Kidney (tissue), 14 donors: Measurements from ENCODE around the gene TSHB. TPM values are rescaled to one million over a fixed set of nuclear protein-coding genes. Genes with fewer than 3 reads are reported as not detected.

Source experiments
- DNase-seq, 5 donors: peaks; one replicate each; pipeline ENCODE4 v3.0.0-alpha.2; 2013 to 2020
- FAIRE-seq: peaks from 2 replicates; lab custom pipeline; 2012; peaks lifted over from hg19 to GRCh38; lab: Jason Lieb, UNC
- H3K27ac ChIP-seq, 2 donors: one replicate each; pipeline ENCODE4 v1.7.0; 2013; ENCODE audit warnings: low read depth in 2 of 2, low read length in 2 of 2, inconsistent platforms in 1 of 2
- H3K27me3 ChIP-seq: one replicate; pipeline ENCODE4 v1.7.1; 2013; ENCODE audit warnings: low read length, inconsistent platforms; ENCODE audit not compliant: control insufficient read depth, insufficient read depth
- H3K36me3 ChIP-seq, 3 donors: one replicate each; pipeline versions ENCODE4 v1.7.0 to v1.7.1; 2013; ENCODE audit warnings: low read length in 3 of 3, control low read depth in 1 of 3, inconsistent platforms in 1 of 3; ENCODE audit not compliant: insufficient read depth in 3 of 3, control insufficient read depth in 2 of 3
- H3K4me1 ChIP-seq, 3 donors: one replicate each; pipeline versions ENCODE4 v1.7.0 to v1.7.1; 2013; ENCODE audit warnings: low read length in 3 of 3, inconsistent platforms in 1 of 3, low read depth in 1 of 3; ENCODE audit not compliant: control insufficient read depth in 2 of 3, insufficient read depth in 2 of 3
- H3K4me3 ChIP-seq, 3 donors: one replicate each; pipeline versions ENCODE4 v1.7.0 to v1.8.1; 2013; ENCODE audit warnings: low read length in 3 of 3, control low read depth in 1 of 3, inconsistent platforms in 1 of 3
- H3K9ac ChIP-seq, 3 donors: one replicate each; pipeline versions ENCODE4 v1.7.0 to v1.7.1; 2013; ENCODE audit warnings: low read length in 3 of 3, control low read depth in 1 of 3, inconsistent platforms in 1 of 3
- H3K9me3 ChIP-seq, 3 donors: one replicate each; pipeline versions ENCODE4 v1.7.0 to v1.7.1; 2013; ENCODE audit warnings: low read length in 3 of 3, control low read depth in 1 of 3, inconsistent platforms in 1 of 3; ENCODE audit not compliant: control insufficient read depth in 2 of 3, insufficient read depth in 1 of 3
- CTCF ChIP-seq: IDR thresholded peaks from 3 replicates; pipeline ENCODE4 v1.5.1; 2012; ENCODE audit warnings: mild to moderate bottlenecking, moderate library complexity, borderline replicate concordance; ENCODE audit not compliant: insufficient read depth; ENCODE audit errors: extremely low read depth
- intact Hi-C: fragments of 100-400 bp; cut with DNase I; formaldehyde crosslinking; loops from one replicate; pipeline ENCODE4 v1.11.1; 2022
- polyA plus RNA-seq: library from polyadenylated mRNA; stranded (reverse); fragments of 350-450 nt; fragmentation: Illumina TruSeq; extraction: RNeasy Lipid Tissue Mini Kit (QIAGEN cat#74804); gene quantifications from one replicate; pipeline ENCODE4 v1.2.3, GENCODE V29; 2014; ENCODE audit warnings: low read depth, low replicate concordance; ENCODE audit not compliant: insufficient read depth
- total RNA-seq: library from RNA; stranded (reverse); fragmentation: NEBNext Ultra II Directional; extraction: Animal tissue kit (Norgen Biotek cat#: 25700); gene quantifications from one replicate; pipeline ENCODE4 v1.2.1, GENCODE V29; 2021
- donor health status: control.
- donor health status: control.
- donor health status: control.
- donor health status: control.
- donor health status: control.
- donor health status: DM: yes; HTN: yes; CAD: no.
- donor health status: Normal renal cell carcinoma (clear cell type).

The TSHB gene
- total and polyA plus RNA-seq, 2 donors from 2014 or later, result not detected

DNA sequence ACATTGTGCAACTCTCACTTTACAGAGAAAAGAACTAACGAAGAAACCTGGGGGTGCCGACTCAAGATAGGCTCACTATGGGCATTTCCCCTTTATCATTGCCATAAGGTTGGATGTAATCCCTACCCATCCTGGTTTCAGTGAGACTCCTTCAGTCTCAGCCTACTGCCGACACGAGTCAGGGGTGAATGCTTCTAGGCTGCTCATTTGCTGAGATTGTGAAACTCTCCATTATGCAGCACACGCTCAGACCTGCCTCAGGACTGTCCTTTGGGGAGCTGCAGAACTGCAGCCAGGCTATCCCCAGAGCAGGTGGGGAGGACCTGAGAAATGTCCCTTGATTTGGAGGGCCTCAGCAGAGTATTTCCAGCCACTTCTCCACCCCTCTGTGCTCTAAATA, 22.2 kb downstream of the TSHB start:
- Histone ChIP-seq H3K4me1 (peaks cover 4 to 5% (median 4%) of the 10 kb centered on the region in 3 donors), H3K27ac (no peak overlapping the region), H3K9ac (no peak overlapping the region), H3K27me3 (no peaks in the 10 kb centered on the region), H3K9me3 (no peaks in the 10 kb centered on the region), H3K4me3 (no peak overlapping the region), H3K36me3 (peaks cover 0 to 3% (median 0%) of the 10 kb centered on the region in 3 donors)
- no peak for FAIRE-seq
- TF ChIP-seq CTCF, result no peak
- no peak for DNase-seq
- intact Hi-C loops, result no loop called here

- TF ChIP-seq CTCF, result peak; percentile 72
- Histone ChIP-seq H3K27ac (no peak overlapping the region), H3K9ac (no peak overlapping the region), H3K27me3 (no peaks in the 10 kb centered on the region), H3K4me3 (no peak overlapping the region), H3K9me3 (no peaks in the 10 kb centered on the region), H3K36me3 (peaks cover 0 to 3% (median 0%) of the 10 kb centered on the region in 3 donors), H3K4me1 (peaks cover 5 to 11% (median 6%) of the 10 kb centered on the region in 3 donors)
- intact Hi-C loops, result no loop called here
- FAIRE-seq (peak; percentile 49), DNase-seq (peak in 3 of 5 donors; percentile 63 to 81 (median 67))
Observed at GRCh38 chr1:115052454-115053083, 22.9 kb downstream of the TSHB start.

DNA sequence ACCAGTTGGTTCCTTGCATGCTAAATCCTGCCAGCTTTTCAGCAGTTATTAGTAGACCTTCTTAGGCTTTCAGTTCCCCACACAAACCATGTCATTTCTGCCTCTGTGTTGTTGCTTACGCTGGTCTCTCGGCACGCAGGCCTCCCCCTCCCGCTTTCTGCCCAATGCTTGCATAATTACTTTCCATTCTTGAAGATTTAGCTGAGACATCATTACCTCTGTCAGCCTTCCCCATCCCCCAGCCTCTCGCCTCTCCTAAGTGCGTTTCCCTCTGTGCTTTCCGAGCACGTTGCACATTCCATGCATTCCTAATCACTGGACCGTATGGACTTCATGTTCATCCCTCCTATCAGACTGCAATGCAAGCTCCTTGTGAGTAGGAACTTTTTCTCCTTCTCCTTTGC, 26.8 kb downstream of the TSHB start:
- Histone ChIP-seq H3K9me3 (no peaks in the 10 kb centered on the region), H3K9ac (peak overlapping the region in 1 of 3 donors; percentile 27), H3K27me3 (no peaks in the 10 kb centered on the region), H3K4me3 (peak overlapping the region; percentile 44 to 65 (median 49)), H3K36me3 (no peaks in the 10 kb centered on the region), H3K4me1 (peaks cover 5 to 14% (median 9%) of the 10 kb centered on the region in 3 donors), H3K27ac (peak overlapping the region in 1 of 2 donors; percentile 77)
- DNase-seq (peak; percentile 74 to 97 (median 90)), FAIRE-seq (no peak)
- intact Hi-C loops, result no loop called here
- TF ChIP-seq CTCF, result no peak
